ENCODE measurements around the gene KCNQ2. TPM values are rescaled to one million over a fixed set of nuclear protein-coding genes. Genes with fewer than 3 reads are reported as not detected.

KCNQ2 gene
- total RNA-seq, 1 donor from 2014 or later = 14.6 TPM

- H3K27ac Mint-ChIP-seq = peak overlapping the region; percentile 62
- TF ChIP-seq CTCF (IDR thresholded peaks at IDR 0.05; ENCODE audit: unreplicated experiment) = no peak
Measured at GRCh38 chr20:63365601-63366389, 106.7 kb downstream of the KCNQ2 start.

GRCh38 chr20:63364801-63365585, 107.5 kb downstream of the KCNQ2 start:
- H3K27ac Mint-ChIP-seq = no peak overlapping the region
- TF ChIP-seq CTCF (IDR thresholded peaks at IDR 0.05; ENCODE audit: unreplicated experiment) = no peak

More at GRCh38 chr20:63365601-63366389, 106.7 kb downstream of the KCNQ2 start:
- Mint-ChIP-seq H3K27me3 (peaks cover 10% of the 10 kb centered on the region), H3K4me1 (ENCODE audit: low read depth) (peaks cover 8% of the 10 kb centered on the region), H3K36me3 (ENCODE audit: insufficient read depth) (no peaks in the 10 kb centered on the region), H3K4me3 (ENCODE audit: low read depth) (no peak overlapping the region), H3K9me3 (ENCODE audit: low read depth) (no peaks in the 10 kb centered on the region)
- DNase-seq (ENCODE audit: low spot score, unreplicated experiment) = no peak

GRCh38 chr20:63363981-63364561, 108.4 kb downstream of the KCNQ2 start:
- H3K27me3 Mint-ChIP-seq = peaks cover 19% of the 10 kb centered on the region
- DNase-seq (ENCODE audit: low spot score, unreplicated experiment) = no peak
- no peak overlapping the region for H3K27ac Mint-ChIP-seq
- peaks cover 8% of the 10 kb centered on the region for H3K4me1 Mint-ChIP-seq (ENCODE audit: low read depth)
- no peak for TF ChIP-seq CTCF (IDR thresholded peaks at IDR 0.05; ENCODE audit: unreplicated experiment)
- no peaks in the 10 kb centered on the region for H3K9me3 Mint-ChIP-seq (ENCODE audit: low read depth)
- no peaks in the 10 kb centered on the region for H3K36me3 Mint-ChIP-seq (ENCODE audit: insufficient read depth)
- H3K4me3 Mint-ChIP-seq (ENCODE audit: low read depth) = no peak overlapping the region

More at GRCh38 chr20:63364801-63365585, 107.5 kb downstream of the KCNQ2 start:
- H3K4me1 Mint-ChIP-seq (ENCODE audit: low read depth) = peaks cover 8% of the 10 kb centered on the region
- no peaks in the 10 kb centered on the region for H3K9me3 Mint-ChIP-seq (ENCODE audit: low read depth)
- H3K27me3 Mint-ChIP-seq = peaks cover 12% of the 10 kb centered on the region
- DNase-seq (ENCODE audit: low spot score, unreplicated experiment) = no peak
- no peaks in the 10 kb centered on the region for H3K36me3 Mint-ChIP-seq (ENCODE audit: insufficient read depth)
- no peak overlapping the region for H3K4me3 Mint-ChIP-seq (ENCODE audit: low read depth)

- H3K27me3 Mint-ChIP-seq = peaks cover 20% of the 10 kb centered on the region
- no peak for DNase-seq (ENCODE audit: low spot score, unreplicated experiment)
- peaks cover 8% of the 10 kb centered on the region for H3K4me1 Mint-ChIP-seq (ENCODE audit: low read depth)
- no peaks in the 10 kb centered on the region for H3K9me3 Mint-ChIP-seq (ENCODE audit: low read depth)
- TF ChIP-seq CTCF (IDR thresholded peaks at IDR 0.05; ENCODE audit: unreplicated experiment) = no peak
- no peaks in the 10 kb centered on the region for H3K36me3 Mint-ChIP-seq (ENCODE audit: insufficient read depth)
- H3K4me3 Mint-ChIP-seq (ENCODE audit: low read depth) = no peak overlapping the region
- no peak overlapping the region for H3K27ac Mint-ChIP-seq
Measured at GRCh38 chr20:63363013-63363957, 109.2 kb downstream of the KCNQ2 start.
